Prostate gland (tissue), 2 donors: ENCODE results near the gene DHX16.

ENCODE experiments used
- POLR2A ChIP-seq: fragments of 450-650 bp; IDR thresholded peaks from one replicate; pipeline ENCODE4 v1.6.1; 2016; ENCODE audit warnings: antibody characterized with exemption, mild to moderate bottlenecking
- POLR2AphosphoS5 ChIP-seq: sonication (generic); formaldehyde crosslinking; IDR thresholded peaks from one replicate; pipeline ENCODE4 v1.6.1; 2017; ENCODE audit warnings: antibody characterized with exemption
- TF ChIP-seq, protein P1 (sequence below), 4 experiments: fragments of 200-600 bp in 2 of 4; fragments of 450-650 bp in 2 of 4; sonication (generic) in 2 of 4; IDR thresholded peaks; 1 replicate in 3 of 4; 2 replicates in 1 of 4; pipeline ENCODE4 v1.5.1; 2016 to 2019; ENCODE audit warnings: antibody characterized with exemption in 4 of 4, mild to moderate bottlenecking in 2 of 4, moderate library complexity in 2 of 4

DNA sequence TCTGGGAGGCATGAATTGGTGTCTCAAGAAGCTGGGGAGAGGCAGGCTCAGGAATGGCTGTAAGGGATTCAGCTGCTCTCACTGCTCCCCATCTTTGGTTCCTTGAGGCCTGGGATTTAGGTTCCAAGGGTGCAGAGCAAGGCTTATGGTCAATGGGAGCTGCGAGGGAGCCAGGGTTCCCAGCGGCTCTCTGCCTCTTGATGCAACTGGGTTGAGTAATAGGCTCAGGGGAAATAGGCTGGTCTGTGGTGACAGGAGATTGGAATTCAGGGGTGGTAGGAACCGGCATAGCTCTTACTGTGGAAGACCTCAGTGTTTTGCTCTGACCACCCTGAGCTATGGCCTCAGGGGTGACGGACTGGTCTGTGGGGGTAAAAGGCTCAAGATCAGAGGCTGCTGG, 31.0 kb upstream of the DHX16 start:
- TF ChIP-seq, protein P1, sequence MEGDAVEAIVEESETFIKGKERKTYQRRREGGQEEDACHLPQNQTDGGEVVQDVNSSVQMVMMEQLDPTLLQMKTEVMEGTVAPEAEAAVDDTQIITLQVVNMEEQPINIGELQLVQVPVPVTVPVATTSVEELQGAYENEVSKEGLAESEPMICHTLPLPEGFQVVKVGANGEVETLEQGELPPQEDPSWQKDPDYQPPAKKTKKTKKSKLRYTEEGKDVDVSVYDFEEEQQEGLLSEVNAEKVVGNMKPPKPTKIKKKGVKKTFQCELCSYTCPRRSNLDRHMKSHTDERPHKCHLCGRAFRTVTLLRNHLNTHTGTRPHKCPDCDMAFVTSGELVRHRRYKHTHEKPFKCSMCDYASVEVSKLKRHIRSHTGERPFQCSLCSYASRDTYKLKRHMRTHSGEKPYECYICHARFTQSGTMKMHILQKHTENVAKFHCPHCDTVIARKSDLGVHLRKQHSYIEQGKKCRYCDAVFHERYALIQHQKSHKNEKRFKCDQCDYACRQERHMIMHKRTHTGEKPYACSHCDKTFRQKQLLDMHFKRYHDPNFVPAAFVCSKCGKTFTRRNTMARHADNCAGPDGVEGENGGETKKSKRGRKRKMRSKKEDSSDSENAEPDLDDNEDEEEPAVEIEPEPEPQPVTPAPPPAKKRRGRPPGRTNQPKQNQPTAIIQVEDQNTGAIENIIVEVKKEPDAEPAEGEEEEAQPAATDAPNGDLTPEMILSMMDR (IDR thresholded peaks at IDR 0.05) = no peak
- no peak for TF ChIP-seq POLR2A
- TF ChIP-seq POLR2AphosphoS5 = no peak
